Neural cell (in vitro differentiated cells): ENCODE measurements around the gene RPLP1. TPM values are rescaled to one million over a fixed set of nuclear protein-coding genes. Genes with fewer than 3 reads are reported as not detected.

Experiments used
- H2AFZ ChIP-seq: fragments of 200-600, 300-800 bp; sonication (generic), shearing (Covaris generic); 2 replicates; pipeline ENCODE4 v1.6.0; 2014; ENCODE audit warnings: low read depth, mild to moderate bottlenecking, antibody characterized with exemption, low read length, moderate library complexity
- H3F3A ChIP-seq: fragments of 200-600 bp; shearing (Covaris generic); 2 replicates; pipeline ENCODE4 v1.6.1; 2016; ENCODE audit warnings: mild to moderate bottlenecking, moderate library complexity, mixed read lengths, antibody characterized with exemption, low read length; ENCODE audit not compliant: insufficient read depth, poor library complexity, severe bottlenecking
- H3K27ac ChIP-seq: fragments of 200-600, 300-800 bp; sonication (generic), shearing (Covaris generic); 2 replicates; pipeline ENCODE4 v1.5.1; 2014; ENCODE audit warnings: mild to moderate bottlenecking, low read length, moderate library complexity
- H3K27me3 ChIP-seq: fragments of 300-800, 200-600 bp; sonication (generic), shearing (Covaris generic); 2 replicates; pipeline ENCODE4 v1.6.0; 2014; ENCODE audit warnings: mild to moderate bottlenecking, low read depth, low read length, moderate library complexity; ENCODE audit not compliant: insufficient read depth
- H3K36me3 ChIP-seq: fragments of 300-800, 200-600 bp; sonication (generic), shearing (Covaris generic); 2 replicates; pipeline ENCODE4 v1.5.1; 2014; ENCODE audit warnings: mild to moderate bottlenecking, antibody characterized with exemption, low read length, moderate library complexity; ENCODE audit not compliant: insufficient read depth
- H3K4me2 ChIP-seq: fragments of 300-800, 200-600 bp; sonication (generic), shearing (Covaris generic); 2 replicates; pipeline ENCODE4 v1.6.0; 2014; ENCODE audit warnings: mild to moderate bottlenecking, low read length
- H3K4me3 ChIP-seq: fragments of 300-800, 200-600 bp; sonication (generic), shearing (Covaris generic); 2 replicates; pipeline ENCODE4 v1.5.1; 2014; ENCODE audit warnings: mild to moderate bottlenecking, low read length, moderate library complexity
- H3K79me2 ChIP-seq: fragments of 200-600 bp; shearing (Covaris generic); replicated peaks from 2 replicates; pipeline ENCODE4 v1.6.0; 2014; ENCODE audit warnings: mild to moderate bottlenecking, low read length, moderate library complexity; ENCODE audit not compliant: insufficient read depth
- H3K9ac ChIP-seq: fragments of 300-800, 200-600 bp; sonication (generic), shearing (Covaris generic); 2 replicates; pipeline ENCODE4 v1.6.1; 2016; ENCODE audit warnings: mild to moderate bottlenecking, low read length, mixed read lengths
- H3K9me2 ChIP-seq: fragments of 200-600 bp; shearing (Covaris generic); 2 replicates; pipeline ENCODE4 v1.6.1; 2016; ENCODE audit warnings: mild to moderate bottlenecking, low read length, mixed read lengths; ENCODE audit not compliant: insufficient read depth
- H3K9me3 ChIP-seq: fragments of 200-600, 300-800 bp; sonication (generic), shearing (Covaris generic); 2 replicates; pipeline ENCODE4 v1.6.1; 2016; ENCODE audit warnings: mild to moderate bottlenecking, mixed run types, low read length, moderate library complexity, mixed read lengths
- H4K20me1 ChIP-seq: fragments of 200-600 bp; shearing (Covaris generic); 2 replicates; pipeline ENCODE4 v1.6.1; 2016; ENCODE audit warnings: mild to moderate bottlenecking, mixed run types; ENCODE audit not compliant: insufficient read depth
- CTCF ChIP-seq: fragments of 450-650 bp; IDR thresholded peaks from 2 replicates; pipeline ENCODE4 v1.5.1; 2014; ENCODE audit warnings: antibody characterized with exemption, mild to moderate bottlenecking, moderate library complexity; ENCODE audit not compliant: poor library complexity, severe bottlenecking
- EP300 ChIP-seq: fragments of 450-650 bp; conservative IDR thresholded peaks from 2 replicates; pipeline ENCODE4 v1.6.1; 2014; ENCODE audit warnings: antibody characterized with exemption, mild to moderate bottlenecking, moderate library complexity; ENCODE audit not compliant: poor library complexity, severe bottlenecking
- EZH2 ChIP-seq: fragments of 200-600, 300-800 bp; shearing (Covaris generic), sonication (generic); IDR thresholded peaks from 2 replicates; pipeline ENCODE4 v1.6.1; 2014; ENCODE audit warnings: antibody characterized with exemption, low read length, borderline replicate concordance, mild to moderate bottlenecking; ENCODE audit not compliant: insufficient read depth, poor library complexity, severe bottlenecking
- MXI1 ChIP-seq: fragments of 450-650 bp; conservative IDR thresholded peaks from 2 replicates; pipeline ENCODE4 v1.6.1; 2014; ENCODE audit warnings: antibody characterized with exemption, mild to moderate bottlenecking; ENCODE audit not compliant: poor library complexity, severe bottlenecking
- POLR2AphosphoS5 ChIP-seq: IDR thresholded peaks from 2 replicates; pipeline ENCODE4 v1.6.1; 2012
- RAD21 ChIP-seq: fragments of 450-650 bp; conservative IDR thresholded peaks from 2 replicates; pipeline ENCODE4 v1.6.1; 2014; ENCODE audit warnings: antibody characterized with exemption, mild to moderate bottlenecking, moderate library complexity
- REST ChIP-seq: IDR thresholded peaks from 2 replicates; pipeline ENCODE4 v1.6.1; 2012; ENCODE audit warnings: borderline replicate concordance
- SMC3 ChIP-seq: fragments of 450-650 bp; conservative IDR thresholded peaks from 2 replicates; pipeline ENCODE4 v1.6.1; 2014; ENCODE audit warnings: antibody characterized with exemption, mild to moderate bottlenecking, moderate library complexity; ENCODE audit not compliant: poor library complexity
- TAF1 ChIP-seq: IDR thresholded peaks from 2 replicates; pipeline ENCODE4 v1.6.1; 2012; ENCODE audit warnings: low read depth
- polyA plus RNA-seq: library from polyadenylated mRNA; depleted of rRNA; stranded (reverse); fragments of >200 nt; gene quantifications from 2 replicates; pipeline ENCODE4 v1.2.3, GENCODE V29; 2014

Gene RPLP1
- polyA plus RNA-seq, 1 donor from 2014 or later, result 37.5 TPM

GRCh38 chr15:69466733-69467132 is 14.1 kb downstream of the RPLP1 start:
- no peak overlapping the region for H3K4me2 ChIP-seq
- H3K9ac ChIP-seq, result no peak overlapping the region
- TF ChIP-seq TAF1, result no peak
- TF ChIP-seq POLR2AphosphoS5, result no peak
- TF ChIP-seq EZH2, result no peak
- no peak for TF ChIP-seq RAD21
- no peak for TF ChIP-seq SMC3
- no peak for TF ChIP-seq CTCF
- TF ChIP-seq EP300, result no peak
- no peak for TF ChIP-seq MXI1
- TF ChIP-seq REST, result no peak
- no peaks in the 10 kb centered on the region for H3K9me2 ChIP-seq
- no peaks in the 10 kb centered on the region for H3K36me3 ChIP-seq
- H3K4me3 ChIP-seq, result no peak overlapping the region
- no peaks in the 10 kb centered on the region for H3K79me2 ChIP-seq
- H3K27ac ChIP-seq, result no peak overlapping the region
- no peaks in the 10 kb centered on the region for H3F3A ChIP-seq
- no peak overlapping the region for H2AFZ ChIP-seq
- H3K27me3 ChIP-seq, result no peaks in the 10 kb centered on the region
- no peaks in the 10 kb centered on the region for H4K20me1 ChIP-seq
- H3K9me3 ChIP-seq, result no peaks in the 10 kb centered on the region

- Histone ChIP-seq H4K20me1 (no peaks in the 10 kb centered on the region), H2AFZ (no peak overlapping the region), H3K27me3 (no peaks in the 10 kb centered on the region), H3K4me3 (no peak overlapping the region), H3K9me2 (no peaks in the 10 kb centered on the region), H3K36me3 (no peaks in the 10 kb centered on the region), H3K9ac (no peak overlapping the region), H3K27ac (no peak overlapping the region), H3K9me3 (no peaks in the 10 kb centered on the region), H3K4me2 (no peak overlapping the region), H3F3A (no peaks in the 10 kb centered on the region), H3K79me2 (no peaks in the 10 kb centered on the region)
- TF ChIP-seq SMC3, result no peak
- TF ChIP-seq MXI1, result no peak
- TF ChIP-seq REST, result no peak
- no peak for TF ChIP-seq CTCF
- TF ChIP-seq EP300, result no peak
- no peak for TF ChIP-seq TAF1
- no peak for TF ChIP-seq RAD21
- no peak for TF ChIP-seq EZH2
- TF ChIP-seq POLR2AphosphoS5, result no peak
Observed at GRCh38 chr15:69467636-69468035, 15.0 kb downstream of the RPLP1 start.
